GM18861 (cell line): ENCODE data around the gene ZNF438.

Experiments used
- ATAC-seq: cut with Tn5 transposase; IDR thresholded peaks from one replicate; pipeline ENCODE4 v1.9.1; 2021; ENCODE audit not compliant: unreplicated experiment

ZNF438 gene

GRCh38 chr10:30853066-30853465, 178.6 kb downstream of the ZNF438 start:
- no peak for ATAC-seq

GRCh38 chr10:30850776-30851175, 180.9 kb downstream of the ZNF438 start:
- no peak for ATAC-seq

- ATAC-seq = no peak
Observed at GRCh38 chr10:30849231-30850035, 182.2 kb downstream of the ZNF438 start.

DNA sequence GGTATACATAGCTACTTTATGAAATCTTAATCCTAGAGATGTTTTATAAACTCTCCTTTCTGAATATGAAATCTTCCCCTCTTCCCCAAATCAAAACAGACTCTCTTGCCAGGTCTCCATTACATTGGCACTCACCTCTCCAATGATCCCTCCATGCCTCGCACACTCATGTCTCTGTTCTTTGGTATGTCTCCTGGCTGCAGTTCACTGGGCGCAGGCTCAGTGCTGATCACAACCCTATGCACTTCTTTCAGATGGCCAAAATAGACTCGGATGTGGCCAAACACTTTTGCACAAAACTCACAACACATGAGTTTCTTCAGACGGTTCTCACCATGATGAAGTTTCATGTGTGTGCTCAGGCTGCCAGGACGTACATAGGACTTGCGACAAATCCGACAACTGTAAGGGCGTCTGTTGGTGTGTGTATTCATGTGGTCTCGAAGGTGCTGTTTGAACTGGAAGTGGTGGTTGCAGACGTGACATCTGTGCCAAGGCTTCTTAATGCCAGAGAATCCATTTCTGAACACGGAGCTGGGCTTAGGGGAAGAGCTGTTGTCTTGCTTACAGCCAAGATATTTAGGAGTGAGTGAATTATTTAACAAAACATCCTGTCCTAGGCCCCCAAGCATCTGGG, 183.2 kb downstream of the ZNF438 start:
- ATAC-seq = no peak

- ATAC-seq = no peak
Observed at GRCh38 chr10:30847642-30848041, 184.0 kb downstream of the ZNF438 start.

GRCh38 chr10:30847199-30847598, 184.5 kb downstream of the ZNF438 start:
- no peak for ATAC-seq

DNA sequence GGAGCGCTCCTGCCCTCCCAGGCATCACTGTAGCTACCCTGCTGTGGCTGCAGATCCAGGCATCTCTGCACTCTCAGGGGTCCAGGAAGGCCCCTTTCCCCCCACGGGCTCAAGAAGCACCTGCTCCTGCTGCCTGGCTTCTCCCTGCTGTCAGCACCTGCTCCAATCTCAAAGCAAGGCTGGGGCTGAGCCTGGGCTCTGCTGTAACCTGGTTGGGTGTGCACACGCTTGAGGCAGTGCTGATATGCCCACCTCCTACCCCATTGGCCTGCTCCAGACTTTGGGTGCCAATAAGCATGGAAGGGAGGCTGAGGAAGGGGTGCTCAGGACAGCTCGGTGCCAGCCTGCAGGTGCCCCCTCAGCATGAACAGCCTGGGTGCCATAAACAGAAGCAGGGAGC, 185.0 kb downstream of the ZNF438 start:
- ATAC-seq = no peak

GRCh38 chr10:30842894-30843293, 188.8 kb downstream of the ZNF438 start:
- ATAC-seq = no peak

GRCh38 chr10:30842185-30842584, 189.5 kb downstream of the ZNF438 start:
- ATAC-seq = no peak

- no peak for ATAC-seq
Observed at GRCh38 chr10:30840395-30841050, 191.1 kb downstream of the ZNF438 start.

- ATAC-seq = no peak
Observed at GRCh38 chr10:30839652-30840051, 192.0 kb downstream of the ZNF438 start.

- no peak for ATAC-seq
Observed at GRCh38 chr10:30836406-30836805, 195.3 kb downstream of the ZNF438 start.

- no peak for ATAC-seq
Observed at GRCh38 chr10:30835146-30835545, 196.5 kb downstream of the ZNF438 start.

- no peak for ATAC-seq
Observed at GRCh38 chr10:30834651-30835050, 197.0 kb downstream of the ZNF438 start.

DNA sequence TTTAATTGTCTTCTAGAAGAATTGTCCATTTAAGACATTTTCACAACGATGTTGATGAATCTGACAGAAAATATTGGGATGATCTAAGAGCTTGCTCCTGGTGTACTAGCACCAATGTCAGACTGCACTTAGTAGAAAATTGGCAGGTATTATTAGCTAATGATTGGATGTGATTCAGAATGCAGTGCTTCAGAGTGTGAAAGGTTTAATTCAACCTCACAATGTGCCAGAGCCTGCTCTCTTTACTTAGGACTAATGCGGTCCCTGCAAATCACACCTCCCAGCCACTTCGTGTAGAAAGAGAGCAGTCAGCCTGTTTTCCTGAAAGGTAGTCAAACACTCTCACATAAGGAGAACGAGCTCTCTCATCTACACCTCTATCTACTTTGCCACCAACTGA, 197.5 kb downstream of the ZNF438 start:
- no peak for ATAC-seq

GRCh38 chr10:30833628-30833970, 198.1 kb downstream of the ZNF438 start:
- no peak for ATAC-seq

DNA sequence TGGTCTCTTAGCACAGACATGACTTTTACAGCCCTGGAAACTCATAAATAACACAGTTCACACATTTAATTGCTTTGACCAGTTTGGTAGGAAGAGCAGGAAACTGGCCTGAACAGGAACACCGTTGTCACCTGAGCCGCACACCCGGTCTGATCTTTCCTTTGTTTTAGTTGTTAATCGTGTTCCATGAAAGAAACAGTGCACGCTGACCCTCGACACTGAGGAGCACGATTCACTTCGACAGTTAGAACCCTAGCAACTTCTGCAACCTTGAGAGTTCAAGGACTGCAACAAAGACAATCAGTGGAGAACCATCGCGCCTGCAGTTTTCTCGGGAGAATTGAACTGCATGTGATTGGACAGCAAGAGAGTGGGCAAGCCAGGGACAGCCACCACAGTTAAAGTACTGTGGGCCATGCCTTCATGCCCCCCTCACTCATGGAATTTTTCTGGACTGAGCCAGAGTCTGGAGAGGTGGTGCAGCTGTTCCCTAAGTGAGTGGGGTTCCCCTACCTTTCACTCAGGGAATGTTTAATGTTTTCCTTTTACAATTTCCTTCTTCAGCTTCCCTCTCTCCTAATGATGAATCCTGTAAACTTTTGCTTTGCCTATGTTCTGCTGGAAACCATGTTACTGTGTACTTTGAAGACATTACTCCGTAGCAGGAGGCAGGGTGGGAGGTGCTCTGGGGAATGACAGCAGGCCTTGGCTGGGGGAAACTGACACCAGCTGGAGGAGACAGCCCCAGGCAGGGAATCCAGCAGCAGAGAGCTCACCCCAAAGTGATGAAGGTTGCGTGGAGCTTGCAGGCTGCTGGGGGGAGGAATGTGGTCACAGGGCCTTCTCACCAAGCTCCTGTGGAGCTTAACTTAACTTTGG, 198.7 kb downstream of the ZNF438 start:
- ATAC-seq = no peak

DNA sequence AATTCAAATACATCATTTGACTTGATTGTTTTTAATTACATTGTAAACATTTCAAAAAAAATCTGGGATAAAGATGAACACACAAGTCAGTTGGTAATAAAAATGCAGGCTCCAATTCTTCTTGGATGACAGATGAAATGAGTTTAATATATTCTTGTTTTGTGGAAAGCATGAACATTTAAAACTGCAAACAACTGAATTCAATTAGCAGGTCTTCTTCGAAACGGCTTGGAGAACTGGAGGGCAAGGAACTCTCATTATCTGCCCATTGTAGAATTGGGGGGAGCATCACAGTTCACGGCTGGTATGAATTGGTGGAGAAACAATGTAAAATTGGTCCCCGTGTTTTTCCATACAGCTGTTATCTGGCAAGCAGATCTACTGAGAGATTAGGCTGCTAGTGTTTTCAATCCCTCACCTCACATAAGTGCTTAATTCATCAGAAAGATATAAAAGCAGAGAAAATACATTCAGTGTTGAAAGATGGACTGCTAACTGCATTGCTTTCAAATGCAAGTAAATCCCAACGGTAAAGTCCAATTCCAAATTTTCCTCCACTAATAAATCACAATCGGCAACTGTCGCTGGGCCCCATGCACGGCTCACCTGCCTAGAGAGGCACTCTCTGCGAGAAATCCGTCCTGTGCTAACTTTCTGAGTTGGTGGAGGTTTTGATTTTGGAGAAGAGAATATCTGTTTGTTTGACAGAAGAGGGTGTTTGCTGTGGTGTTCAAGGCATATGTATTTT, 199.5 kb downstream of the ZNF438 start:
- no peak for ATAC-seq

- ATAC-seq = no peak
Observed at GRCh38 chr10:30831426-30831825, 200.2 kb downstream of the ZNF438 start.
